CD4-positive, alpha-beta T cell (primary cell): ENCODE results near the gene RERE. TPM values are rescaled to one million over a fixed set of nuclear protein-coding genes. Genes with fewer than 3 reads are reported as not detected.
"Not testable (repeated sequence)": the region's sequence is repeated elsewhere in the genome, so short reads cannot be mapped to it uniquely, and the experiment has no call there.

Experiments used
- ATAC-seq: fragments of 200-7000 bp; cut with Tn5 transposase; one replicate; pipeline ENCODE4 v1.10.0; 2022; ENCODE audit warnings: mild to moderate bottlenecking; ENCODE audit not compliant: poor library complexity
- CTCF ChIA-PET: fragments of 350-600 bp; sonication (Branson Sonifier 250); formaldehyde crosslinking; loops from one replicate; lab custom pipeline; 2021; ENCODE audit warnings: antibody characterized with exemption, inconsistent platforms; lab: Charles Lee
- POLR2A ChIA-PET: fragments of 350-600 bp; sonication (Branson Sonifier 250); formaldehyde crosslinking; loops from one replicate; lab custom pipeline; 2021; ENCODE audit warnings: antibody characterized with exemption, inconsistent platforms; lab: Charles Lee
- DNase-seq, 14 experiments: peaks; one replicate each; pipeline ENCODE4 v3.0.0-alpha.2; 2013 to 2020; ENCODE audit warnings: mixed read lengths in 2 of 14
- H3K27ac ChIP-seq, 2 donors: one replicate each; pipeline versions ENCODE4 v1.5.1 to v1.7.0; 2013; ENCODE audit warnings: low read length in 2 of 2, low read depth in 1 of 2, mild to moderate bottlenecking in 1 of 2
- H3K27me3 ChIP-seq, 2 experiments: 1 replicate in 1 of 2; 2 replicates in 1 of 2; pipeline versions ENCODE4 v1.6.1 to v1.7.0; 2013; ENCODE audit warnings: low read length in 2 of 2, control low read depth in 1 of 2, mild to moderate bottlenecking in 1 of 2, moderate library complexity in 1 of 2; ENCODE audit not compliant: insufficient read depth in 2 of 2, control insufficient read depth in 1 of 2
- H3K36me3 ChIP-seq: one replicate; pipeline ENCODE4 v1.6.1; 2013; ENCODE audit warnings: low read length, control low read depth; ENCODE audit not compliant: insufficient read depth
- H3K4me1 ChIP-seq: one replicate; pipeline ENCODE4 v1.6.1; 2013; ENCODE audit warnings: low read length, control low read depth; ENCODE audit not compliant: insufficient read depth
- H3K4me3 ChIP-seq: one replicate; pipeline ENCODE4 v1.5.1; 2013; ENCODE audit warnings: mild to moderate bottlenecking, low read length, moderate library complexity
- H3K9me3 ChIP-seq, 2 experiments: 1 replicate in 1 of 2; 2 replicates in 1 of 2; pipeline versions ENCODE4 v1.6.1 to v1.7.0; 2013; ENCODE audit warnings: low read length in 2 of 2, mild to moderate bottlenecking in 2 of 2, control low read depth in 1 of 2, moderate library complexity in 1 of 2; ENCODE audit not compliant: control insufficient read depth in 1 of 2, insufficient read depth in 1 of 2
- H3K27ac Mint-ChIP-seq: one replicate; pipeline ENCODE4 v1.8.0; 2020; ENCODE audit warnings: mixed read lengths
- H3K27me3 Mint-ChIP-seq: one replicate; pipeline ENCODE4 v1.8.0; 2021; ENCODE audit warnings: mixed read lengths
- H3K36me3 Mint-ChIP-seq: one replicate; pipeline ENCODE4 v1.8.0; 2021; ENCODE audit warnings: low read depth, mixed read lengths
- H3K4me1 Mint-ChIP-seq: one replicate; pipeline ENCODE4 v1.8.0; 2021; ENCODE audit warnings: low read depth, mixed read lengths
- H3K4me3 Mint-ChIP-seq: one replicate; pipeline ENCODE4 v1.8.0; 2020; ENCODE audit warnings: mild to moderate bottlenecking, mixed read lengths
- H3K9me3 Mint-ChIP-seq: one replicate; pipeline ENCODE4 v1.8.0; 2020; ENCODE audit warnings: mixed read lengths
- intact Hi-C, 2 experiments: fragments of 100-400 bp; cut with DNase I in 1 of 2; cut with micrococcal nuclease in 1 of 2; formaldehyde crosslinking; loops; one replicate each; pipeline versions ENCODE4 v1.15.1 to v1.9.0; 2023 to 2025; cut with DNase I, micrococcal nuclease
- total RNA-seq, 174 experiments: library from RNA in 2 of 174; stranded (reverse) in 2 of 174; gene quantifications; one replicate each; pipeline ENCODE4 v1.2.3 and lab custom pipeline; 2021 to 2026

Gene RERE
- total RNA-seq, 2 experiments from 2014 or later, result 78.4 to 84.0 TPM

- H3K27ac Mint-ChIP-seq, POLR2A ChIA-PET, DNase-seq: not testable (repeated sequence)
These were observed 196.3 kb downstream of the RERE start for GRCh38 chr1:8621034-8621582.

GRCh38 chr1:8619917-8620502 lies 197.4 kb downstream of the RERE start:
- not testable (repeated sequence) for H3K27ac Mint-ChIP-seq

More at GRCh38 chr1:8621034-8621582, 196.3 kb downstream of the RERE start:
- H3K4me1 ChIP-seq, CTCF ChIA-PET, intact Hi-C loops, ATAC-seq, H3K9me3 ChIP-seq, H3K36me3 ChIP-seq, H3K9me3 Mint-ChIP-seq, H3K27ac ChIP-seq, H3K4me3 ChIP-seq, H3K27me3 Mint-ChIP-seq, H3K27me3 ChIP-seq, H3K4me3 Mint-ChIP-seq, H3K36me3 Mint-ChIP-seq: not testable (repeated sequence)
- peaks cover 19% of the 10 kb centered on the region for H3K4me1 Mint-ChIP-seq

GRCh38 chr1:8619419-8619818 lies 198.0 kb downstream of the RERE start:
- H3K27me3 ChIP-seq, H3K4me1 Mint-ChIP-seq, H3K9me3 ChIP-seq, H3K4me3 ChIP-seq, POLR2A ChIA-PET, DNase-seq, H3K36me3 ChIP-seq, intact Hi-C loops, CTCF ChIA-PET, H3K27ac ChIP-seq, H3K27me3 Mint-ChIP-seq, H3K4me1 ChIP-seq, ATAC-seq, H3K4me3 Mint-ChIP-seq, H3K27ac Mint-ChIP-seq, H3K36me3 Mint-ChIP-seq, H3K9me3 Mint-ChIP-seq: not testable (repeated sequence)

More at GRCh38 chr1:8619917-8620502, 197.4 kb downstream of the RERE start:
- H3K4me3 ChIP-seq, H3K4me1 ChIP-seq, intact Hi-C loops, DNase-seq, H3K27ac ChIP-seq, POLR2A ChIA-PET, H3K36me3 ChIP-seq, H3K27me3 Mint-ChIP-seq, ATAC-seq, H3K9me3 Mint-ChIP-seq, H3K4me3 Mint-ChIP-seq, H3K9me3 ChIP-seq, H3K27me3 ChIP-seq, H3K36me3 Mint-ChIP-seq, CTCF ChIA-PET: not testable (repeated sequence)
- peaks cover 11% of the 10 kb centered on the region for H3K4me1 Mint-ChIP-seq

- H3K4me3 Mint-ChIP-seq, H3K9me3 ChIP-seq, H3K9me3 Mint-ChIP-seq, H3K4me1 ChIP-seq, H3K4me1 Mint-ChIP-seq, ATAC-seq, H3K27me3 ChIP-seq, DNase-seq, H3K27ac Mint-ChIP-seq, H3K4me3 ChIP-seq, POLR2A ChIA-PET, H3K27ac ChIP-seq, H3K36me3 Mint-ChIP-seq, H3K36me3 ChIP-seq, CTCF ChIA-PET, intact Hi-C loops, H3K27me3 Mint-ChIP-seq: not testable (repeated sequence)
These were observed 200.6 kb downstream of the RERE start for GRCh38 chr1:8616791-8617190.

DNA sequence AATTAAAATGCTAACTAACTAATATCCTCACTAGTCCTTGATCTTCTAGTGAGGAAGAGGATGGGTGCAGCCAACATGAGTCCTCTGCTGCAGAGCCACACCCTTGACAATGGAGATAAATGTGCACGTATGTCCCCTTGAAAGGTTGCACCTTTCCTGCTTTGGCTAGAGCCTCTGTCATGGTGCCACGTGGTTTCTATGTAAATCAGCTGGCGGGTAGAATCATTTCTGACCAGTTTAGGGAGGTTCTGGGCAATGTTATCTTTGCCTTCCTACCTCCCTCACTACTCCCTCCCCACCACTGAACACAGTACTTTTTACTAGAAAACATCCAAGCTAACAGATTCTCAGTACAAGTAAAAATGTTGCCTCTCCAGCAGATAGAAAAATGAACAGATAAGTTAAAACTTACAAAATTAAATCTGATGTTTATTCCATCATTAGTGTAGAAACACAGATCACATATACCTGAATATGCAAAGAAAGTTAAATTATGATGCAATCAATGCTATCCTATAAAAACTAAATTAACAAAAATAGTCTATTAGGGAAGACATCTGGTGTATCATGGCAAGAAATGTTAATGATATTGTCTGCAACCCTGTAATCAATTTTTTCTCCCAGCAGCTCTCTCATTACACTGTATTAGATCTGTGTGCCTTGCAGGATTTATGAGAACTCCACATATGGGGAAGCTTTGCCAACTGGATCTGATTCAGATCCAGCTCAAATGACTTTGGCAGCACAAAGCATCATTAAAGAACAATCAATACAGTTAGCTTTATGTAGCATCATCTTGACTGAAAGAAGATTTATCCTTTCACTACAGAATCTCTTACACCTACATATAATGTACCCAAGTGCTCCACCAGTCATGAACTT lies 205.6 kb downstream of the RERE start:
- H3K4me1 ChIP-seq, H3K27me3 ChIP-seq, H3K4me3 Mint-ChIP-seq, H3K9me3 Mint-ChIP-seq, DNase-seq, H3K4me3 ChIP-seq, H3K9me3 ChIP-seq, H3K27me3 Mint-ChIP-seq, H3K27ac ChIP-seq, H3K36me3 ChIP-seq, H3K36me3 Mint-ChIP-seq, POLR2A ChIA-PET, H3K27ac Mint-ChIP-seq, H3K4me1 Mint-ChIP-seq, ATAC-seq, intact Hi-C loops, CTCF ChIA-PET: not testable (repeated sequence)
